KMS-11 (cell line): ENCODE measurements around the gene NVL.

Experiments
- H2AFZ ChIP-seq: fragments of 200-600 bp; sonication (generic); 2 replicates; pipeline ENCODE4 v1.6.1; 2016; ENCODE audit warnings: antibody characterized with exemption, mixed run types, low read depth
- H3K27ac ChIP-seq: fragments of 200-600 bp; sonication (generic); 2 replicates; pipeline ENCODE4 v1.6.1; 2016; ENCODE audit warnings: mild to moderate bottlenecking, mixed run types
- H3K27me3 ChIP-seq: fragments of 200-600 bp; sonication (generic); 2 replicates; pipeline ENCODE4 v1.6.1; 2017; ENCODE audit warnings: mild to moderate bottlenecking, low read depth, mixed run types, moderate library complexity; ENCODE audit not compliant: insufficient read depth
- H3K36me3 ChIP-seq: fragments of 200-600 bp; sonication (generic); 2 replicates; pipeline ENCODE4 v1.6.1; 2017; ENCODE audit warnings: mild to moderate bottlenecking, mixed run types; ENCODE audit not compliant: insufficient read depth
- H3K4me1 ChIP-seq: fragments of 200-600 bp; sonication (generic); 2 replicates; pipeline ENCODE4 v1.6.1; 2016; ENCODE audit warnings: mild to moderate bottlenecking, low read depth, mixed run types; ENCODE audit not compliant: poor library complexity, severe bottlenecking
- H3K4me2 ChIP-seq: fragments of 200-600 bp; sonication (generic); 2 replicates; pipeline ENCODE4 v1.7.0; 2016; ENCODE audit warnings: mild to moderate bottlenecking, mixed run types
- H3K4me3 ChIP-seq: fragments of 200-600 bp; sonication (generic); IDR thresholded peaks from 2 replicates; pipeline ENCODE4 v1.6.1; 2017; ENCODE audit warnings: low read depth, low read length, mixed read lengths; ENCODE audit not compliant: insufficient read depth
- H3K79me2 ChIP-seq: fragments of 200-600 bp; sonication (generic); 2 replicates; pipeline ENCODE4 v1.6.1; 2016; ENCODE audit warnings: low read depth, mixed run types; ENCODE audit not compliant: insufficient read depth
- H3K9ac ChIP-seq: fragments of 200-600 bp; sonication (generic); 2 replicates; pipeline ENCODE4 v1.6.1; 2016; ENCODE audit warnings: mild to moderate bottlenecking, mixed run types
- H4K20me1 ChIP-seq: fragments of 200-600 bp; sonication (generic); 2 replicates; pipeline ENCODE4 v1.6.1; 2016; ENCODE audit warnings: mild to moderate bottlenecking, mixed run types; ENCODE audit not compliant: insufficient read depth
- CTCF ChIP-seq: fragments of 200-600 bp; sonication (generic); conservative IDR thresholded peaks from 2 replicates; pipeline ENCODE4 v1.6.1; 2017; ENCODE audit warnings: low read depth, mild to moderate bottlenecking, antibody characterized with exemption, low read length, moderate library complexity, mixed read lengths

The NVL gene

GRCh38 chr1:224338150-224338838 is 8.3 kb upstream of the NVL start:
- Histone ChIP-seq H3K4me3 (no peak overlapping the region), H3K4me1 (no peaks in the 10 kb centered on the region), H3K4me2 (no peak overlapping the region), H3K36me3 (no peaks in the 10 kb centered on the region), H3K9ac (no peak overlapping the region), H2AFZ (no peak overlapping the region), H4K20me1 (no peaks in the 10 kb centered on the region), H3K79me2 (no peaks in the 10 kb centered on the region), H3K27ac (no peak overlapping the region), H3K27me3 (no peaks in the 10 kb centered on the region)
- no peak for TF ChIP-seq CTCF

- H3K27ac ChIP-seq = no peak overlapping the region
- TF ChIP-seq CTCF = no peak
- H2AFZ ChIP-seq = no peak overlapping the region
- peaks cover 7% of the 10 kb centered on the region for H3K4me1 ChIP-seq
- no peaks in the 10 kb centered on the region for H3K27me3 ChIP-seq
- H3K4me2 ChIP-seq = no peak overlapping the region
- H3K4me3 ChIP-seq = no peak overlapping the region
- no peaks in the 10 kb centered on the region for H4K20me1 ChIP-seq
- peaks cover 8% of the 10 kb centered on the region for H3K79me2 ChIP-seq
- H3K9ac ChIP-seq = no peak overlapping the region
- H3K36me3 ChIP-seq = no peaks in the 10 kb centered on the region
Measured at GRCh38 chr1:224333939-224334786, 4.2 kb upstream of the NVL start.

GRCh38 chr1:224333309-224333926 is 3.4 kb upstream of the NVL start:
- H3K27me3 ChIP-seq = no peaks in the 10 kb centered on the region
- peaks cover 16% of the 10 kb centered on the region for H3K79me2 ChIP-seq
- H3K27ac ChIP-seq = no peak overlapping the region
- H3K4me2 ChIP-seq = no peak overlapping the region
- peak; percentile 91 for TF ChIP-seq CTCF
- no peak overlapping the region for H3K9ac ChIP-seq
- H2AFZ ChIP-seq = peak overlapping the region; percentile 3; the same call in 1 of the 2 replicates
- peaks cover 14% of the 10 kb centered on the region for H3K4me1 ChIP-seq
- H3K4me3 ChIP-seq = no peak overlapping the region
- no peaks in the 10 kb centered on the region for H4K20me1 ChIP-seq
- H3K36me3 ChIP-seq = no peaks in the 10 kb centered on the region

- H3K79me2 ChIP-seq = peaks cover 30% of the 10 kb centered on the region
- H3K9ac ChIP-seq = no peak overlapping the region
- no peak overlapping the region for H3K4me2 ChIP-seq
- TF ChIP-seq CTCF = no peak
- no peak overlapping the region for H3K4me3 ChIP-seq
- no peak overlapping the region for H2AFZ ChIP-seq
- no peak overlapping the region for H3K27ac ChIP-seq
- H3K4me1 ChIP-seq = peaks cover 17% of the 10 kb centered on the region
- no peaks in the 10 kb centered on the region for H4K20me1 ChIP-seq
- no peaks in the 10 kb centered on the region for H3K36me3 ChIP-seq
- H3K27me3 ChIP-seq = no peaks in the 10 kb centered on the region
Measured at GRCh38 chr1:224331824-224332223, 1.9 kb upstream of the NVL start.
